ENCODE measurements around the gene MARCHF3.
"Not testable (repeated sequence)": the region's sequence is repeated elsewhere in the genome, so short reads cannot be mapped to it uniquely, and the experiment has no call there.

MARCHF3 gene

DNA sequence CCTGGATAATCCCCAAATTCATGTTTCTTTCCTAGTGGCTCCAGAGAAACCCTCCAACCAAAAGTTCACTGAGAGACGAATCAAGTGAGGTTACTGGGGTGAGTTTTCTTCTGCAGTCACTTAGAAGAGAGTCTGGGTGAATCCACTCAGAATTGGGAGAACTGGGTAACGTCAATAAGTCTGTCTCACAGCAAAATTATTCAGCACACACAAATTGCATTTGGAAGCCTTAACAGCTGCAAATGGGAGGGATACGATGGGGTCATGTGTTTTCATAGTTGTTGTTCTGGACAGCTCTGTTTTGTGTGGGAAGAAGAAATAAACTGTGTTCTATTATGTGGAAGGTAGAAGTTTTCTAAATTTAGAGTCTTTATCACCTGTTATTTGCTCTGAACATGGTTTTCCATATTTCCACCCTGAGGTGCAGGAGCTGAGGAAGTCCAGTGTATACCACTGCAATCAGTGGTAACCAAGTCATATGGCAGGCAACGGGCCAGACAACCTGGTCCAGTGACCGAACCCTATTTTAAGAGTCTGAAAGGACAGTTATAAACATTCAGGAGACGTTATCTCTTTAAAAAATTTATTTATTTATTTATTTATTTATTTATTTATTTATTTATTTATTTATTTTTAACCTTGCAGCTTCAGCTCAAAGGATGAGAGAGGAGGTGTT is 21.9 kb downstream of the MARCHF3 start:
- no peak for TF ChIP-seq CTCF (IDR thresholded peaks at IDR 0.05; ENCODE audit: insufficient read depth, low read depth, low read length, missing control alignments)
- H3K4me3 ChIP-seq (ENCODE audit: low read length): no peak overlapping the region

GRCh38 chr5:127007522-127007921 is 22.8 kb downstream of the MARCHF3 start:
- no peak overlapping the region for H3K4me3 ChIP-seq (ENCODE audit: low read length)
- no peak for TF ChIP-seq CTCF (IDR thresholded peaks at IDR 0.05; ENCODE audit: insufficient read depth, low read depth, low read length, missing control alignments)
- DNase-seq (ENCODE audit: low read depth): no peak

More for the DNA sequence above, 21.9 kb downstream of the MARCHF3 start:
- no peak for DNase-seq (ENCODE audit: low read depth)

DNA sequence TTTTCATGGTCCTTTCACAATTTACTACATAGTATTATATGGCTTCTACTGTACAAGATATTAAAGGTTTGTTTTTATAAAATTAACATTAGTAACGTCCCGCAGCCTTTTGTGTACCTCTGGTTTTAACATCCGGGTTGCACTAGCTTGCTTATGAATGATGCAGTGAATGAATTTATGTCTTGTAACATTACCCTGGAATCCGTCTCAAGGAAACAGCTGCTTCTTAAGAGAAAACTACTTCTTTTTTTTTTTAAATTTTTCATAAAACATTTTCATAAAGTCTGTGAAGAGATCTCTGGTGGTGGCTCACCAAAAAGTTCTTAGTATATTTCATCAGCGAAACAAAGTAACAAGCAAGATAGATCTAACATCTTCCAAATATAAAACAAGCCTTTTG is 23.6 kb downstream of the MARCHF3 start:
- no peak overlapping the region for H3K4me3 ChIP-seq (ENCODE audit: low read length)
- DNase-seq (ENCODE audit: low read depth): no peak
- no peak for TF ChIP-seq CTCF (IDR thresholded peaks at IDR 0.05; ENCODE audit: insufficient read depth, low read depth, low read length, missing control alignments)

DNA sequence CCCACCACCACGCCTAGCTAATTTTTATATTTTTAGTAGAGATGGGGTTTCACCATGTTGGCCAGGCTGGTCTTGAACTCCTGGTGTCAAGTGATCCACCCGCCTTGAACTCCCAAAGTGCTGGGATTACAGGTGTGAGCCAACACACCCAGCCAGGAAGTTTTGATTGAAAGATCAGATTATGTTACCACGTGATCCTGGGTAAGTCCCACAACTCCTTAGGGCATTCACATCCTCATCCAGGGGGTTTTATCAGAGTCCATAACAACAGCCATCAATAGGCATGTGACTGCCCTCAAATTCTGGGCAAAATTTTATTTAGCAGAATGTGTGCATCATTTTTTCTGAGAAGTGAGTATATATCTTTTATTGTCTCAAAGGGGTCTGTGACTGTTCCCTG is 25.1 kb downstream of the MARCHF3 start:
- not testable (repeated sequence) for H3K4me3 ChIP-seq (ENCODE audit: low read length); DNase-seq (ENCODE audit: low read depth)

DNA sequence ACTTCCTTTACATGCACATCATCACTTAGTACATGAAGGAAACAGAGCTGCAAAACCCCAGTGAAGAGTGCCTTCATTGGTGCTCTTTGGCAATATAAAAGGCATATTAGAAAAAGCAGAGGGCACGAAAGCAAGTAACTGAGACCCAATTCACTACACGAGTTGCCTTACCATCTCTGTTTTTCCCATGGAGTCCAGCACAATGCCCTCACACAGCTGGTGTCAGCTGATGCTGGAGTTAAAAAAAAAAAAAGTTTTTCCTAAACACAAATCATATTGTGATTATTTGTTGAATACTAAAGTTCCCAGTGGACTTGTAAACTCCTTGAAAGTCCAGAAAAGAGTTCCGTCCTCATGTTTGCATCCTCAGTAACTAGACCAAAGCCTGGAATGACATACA is 25.6 kb downstream of the MARCHF3 start:
- H3K4me3 ChIP-seq (ENCODE audit: low read length): no peak overlapping the region
- TF ChIP-seq CTCF (IDR thresholded peaks at IDR 0.05; ENCODE audit: insufficient read depth, low read depth, low read length, missing control alignments): no peak
- no peak for DNase-seq (ENCODE audit: low read depth)

- TF ChIP-seq CTCF (IDR thresholded peaks at IDR 0.05; ENCODE audit: insufficient read depth, low read depth, low read length, missing control alignments): no peak
- no peak for DNase-seq (ENCODE audit: low read depth)
- H3K4me3 ChIP-seq (ENCODE audit: low read length): no peak overlapping the region
Measured at GRCh38 chr5:127003798-127004495, 26.4 kb downstream of the MARCHF3 start.

DNA sequence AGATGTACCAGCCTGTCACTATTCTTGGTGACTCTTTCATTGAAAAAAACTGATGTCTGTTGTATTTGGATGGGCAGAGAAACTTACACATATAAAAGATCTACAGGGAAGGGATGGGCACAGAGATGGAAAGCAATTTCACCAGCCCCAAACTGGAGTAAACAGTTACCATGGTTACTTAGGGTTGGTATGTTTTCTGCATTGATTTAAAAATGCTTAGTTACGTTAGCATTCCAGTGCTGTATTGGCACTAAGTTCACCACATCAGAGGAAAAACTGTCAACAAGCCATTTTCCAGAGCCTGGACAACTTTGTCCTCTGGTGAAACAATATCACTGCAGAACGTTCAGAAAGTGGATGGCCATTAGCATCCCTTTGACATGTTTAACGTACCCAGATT is 28.0 kb downstream of the MARCHF3 start:
- no peak for TF ChIP-seq CTCF (IDR thresholded peaks at IDR 0.05; ENCODE audit: insufficient read depth, low read depth, low read length, missing control alignments)
- DNase-seq (ENCODE audit: low read depth): no peak
- H3K4me3 ChIP-seq (ENCODE audit: low read length): no peak overlapping the region
